SK-N-SH treated with all-trans-retinoic acid at 6 μM for 48 hours (cell line): Measurements from ENCODE around the gene OR5AU1.

Source experiments
- ATAC-seq: fragments of 200-7000 bp; cut with Tn5 transposase; 3 replicates; pipeline ENCODE4 v1.9.1; 2020; ENCODE audit warnings: mild to moderate bottlenecking, moderate library complexity
- ARNTL ChIP-seq: fragments of 450-650 bp; formaldehyde crosslinking; IDR thresholded peaks from 2 replicates; pipeline ENCODE4 v1.5.0; 2020; ENCODE audit warnings: low read depth, mild to moderate bottlenecking, moderate library complexity, borderline replicate concordance
- BACH2 ChIP-seq: fragments of 250-450 bp; sonication (Bioruptor Pico); IDR thresholded peaks from 2 replicates; pipeline ENCODE4 v1.9.0; 2021; ENCODE audit warnings: mild to moderate bottlenecking, borderline replicate concordance
- CSDC2 ChIP-seq: fragments of 250-450 bp; sonication (Bioruptor Pico); IDR thresholded peaks from 2 replicates; pipeline ENCODE4 v1.5.0; 2020; ENCODE audit warnings: mild to moderate bottlenecking, moderate library complexity
- ESRRG ChIP-seq: fragments of 250-450 bp; sonication (Bioruptor Pico); IDR thresholded peaks from 2 replicates; pipeline ENCODE4 v1.6.1; 2021; ENCODE audit warnings: mild to moderate bottlenecking
- GLIS3 ChIP-seq: fragments of 250-450 bp; sonication (Bioruptor Pico); IDR thresholded peaks from 2 replicates; pipeline ENCODE4 v1.5.0; 2020; ENCODE audit warnings: mild to moderate bottlenecking, moderate library complexity
- PPARA ChIP-seq: fragments of 250-450 bp; sonication (Bioruptor Pico); IDR thresholded peaks from 2 replicates; pipeline ENCODE4 v1.5.0; 2020; ENCODE audit warnings: mild to moderate bottlenecking, borderline replicate concordance
- SNAI2 ChIP-seq: fragments of 250-450 bp; sonication (Bioruptor Pico); IDR thresholded peaks from 2 replicates; pipeline ENCODE4 v1.5.0; 2020; ENCODE audit warnings: mild to moderate bottlenecking, moderate library complexity
- TCF4 ChIP-seq: fragments of 250-450 bp; sonication (Bioruptor Pico); IDR thresholded peaks from 2 replicates; pipeline ENCODE4 v1.8.0; 2021; ENCODE audit warnings: mild to moderate bottlenecking, moderate library complexity, borderline replicate concordance
- TOX ChIP-seq: fragments of 250-450 bp; sonication (Bioruptor Pico); IDR thresholded peaks from 2 replicates; pipeline ENCODE4 v1.8.0; 2021; ENCODE audit warnings: mild to moderate bottlenecking, moderate library complexity, borderline replicate concordance
- ZC3H10 ChIP-seq: fragments of 250-450 bp; sonication (Bioruptor Pico); IDR thresholded peaks from 2 replicates; pipeline ENCODE4 v1.5.1; 2021; ENCODE audit warnings: mild to moderate bottlenecking, moderate library complexity
- ZFP30 ChIP-seq: fragments of 450-650 bp; formaldehyde crosslinking; IDR thresholded peaks from 2 replicates; pipeline ENCODE4 v1.5.0; 2022; ENCODE audit warnings: mild to moderate bottlenecking, moderate library complexity
- ZNF70 ChIP-seq: fragments of 450-650 bp; formaldehyde crosslinking; IDR thresholded peaks from 2 replicates; pipeline ENCODE4 v1.5.0; 2020; ENCODE audit warnings: mild to moderate bottlenecking, moderate library complexity
- ZNF8 ChIP-seq: fragments of 450-650 bp; formaldehyde crosslinking; IDR thresholded peaks from 2 replicates; pipeline ENCODE4 v1.5.0; 2020; ENCODE audit warnings: mild to moderate bottlenecking, moderate library complexity
- TF ChIP-seq, protein P1 (sequence below): fragments of 250-450 bp; sonication (Bioruptor Pico); IDR thresholded peaks from 2 replicates; pipeline ENCODE4 v1.8.0; 2021; ENCODE audit warnings: low read depth, mild to moderate bottlenecking, moderate library complexity, borderline replicate concordance
- TF ChIP-seq, protein P2 (sequence below): fragments of 250-450 bp; sonication (Bioruptor Pico); IDR thresholded peaks from 2 replicates; pipeline ENCODE4 v1.5.1; 2021; ENCODE audit warnings: mild to moderate bottlenecking, moderate library complexity
- TF ChIP-seq, protein P3 (sequence below): fragments of 250-450 bp; sonication (Bioruptor Pico); IDR thresholded peaks from 2 replicates; pipeline ENCODE4 v1.8.0; 2020; ENCODE audit warnings: mild to moderate bottlenecking, moderate library complexity, borderline replicate concordance
- TF ChIP-seq, protein P4 (sequence below): fragments of 250-450 bp; sonication (Bioruptor Pico); IDR thresholded peaks from 2 replicates; pipeline ENCODE4 v1.5.1; 2020; ENCODE audit warnings: low read depth, mild to moderate bottlenecking, moderate library complexity
- TF ChIP-seq, protein P5 (sequence below): fragments of 250-450 bp; sonication (Bioruptor Pico); IDR thresholded peaks from 2 replicates; pipeline ENCODE4 v1.5.0; 2020; ENCODE audit warnings: mild to moderate bottlenecking, moderate library complexity

The OR5AU1 gene

DNA sequence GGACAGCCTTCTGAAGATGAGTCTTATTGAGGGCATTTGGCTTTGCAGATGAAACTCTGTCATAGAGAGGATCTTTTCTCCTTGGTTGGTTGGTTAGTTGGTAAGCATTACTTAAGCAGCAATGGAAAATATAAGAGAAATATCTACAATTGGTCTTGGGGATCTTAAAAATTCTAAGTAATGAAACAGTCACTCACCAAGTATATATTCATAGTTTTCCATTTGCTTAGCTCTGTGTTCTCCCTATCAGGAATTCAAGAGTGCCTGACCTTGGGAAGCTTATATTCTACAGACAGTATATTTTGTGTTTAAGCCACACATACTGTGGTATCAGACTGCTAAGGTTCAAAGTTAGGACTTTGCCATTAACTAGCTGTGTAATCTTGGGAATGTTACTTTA lies at the start of gene OR5AU1:
OR5AU1 (minus strand) TSS at position 101 of the 400 bp plus-strand sequence. CDS start 191 bp downstream, outside the sequence.
- TF ChIP-seq, protein P1, sequence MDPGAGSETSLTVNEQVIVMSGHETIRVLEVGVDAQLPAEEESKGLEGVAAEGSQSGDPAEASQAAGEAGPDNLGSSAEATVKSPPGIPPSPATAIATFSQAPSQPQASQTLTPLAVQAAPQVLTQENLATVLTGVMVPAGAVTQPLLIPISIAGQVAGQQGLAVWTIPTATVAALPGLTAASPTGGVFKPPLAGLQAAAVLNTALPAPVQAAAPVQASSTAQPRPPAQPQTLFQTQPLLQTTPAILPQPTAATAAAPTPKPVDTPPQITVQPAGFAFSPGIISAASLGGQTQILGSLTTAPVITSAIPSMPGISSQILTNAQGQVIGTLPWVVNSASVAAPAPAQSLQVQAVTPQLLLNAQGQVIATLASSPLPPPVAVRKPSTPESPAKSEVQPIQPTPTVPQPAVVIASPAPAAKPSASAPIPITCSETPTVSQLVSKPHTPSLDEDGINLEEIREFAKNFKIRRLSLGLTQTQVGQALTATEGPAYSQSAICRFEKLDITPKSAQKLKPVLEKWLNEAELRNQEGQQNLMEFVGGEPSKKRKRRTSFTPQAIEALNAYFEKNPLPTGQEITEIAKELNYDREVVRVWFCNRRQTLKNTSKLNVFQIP (CRISPR knock-in tag) = no peak
- TF ChIP-seq ESRRG = no peak
- no peak for TF ChIP-seq BACH2
- TF ChIP-seq, protein P2, sequence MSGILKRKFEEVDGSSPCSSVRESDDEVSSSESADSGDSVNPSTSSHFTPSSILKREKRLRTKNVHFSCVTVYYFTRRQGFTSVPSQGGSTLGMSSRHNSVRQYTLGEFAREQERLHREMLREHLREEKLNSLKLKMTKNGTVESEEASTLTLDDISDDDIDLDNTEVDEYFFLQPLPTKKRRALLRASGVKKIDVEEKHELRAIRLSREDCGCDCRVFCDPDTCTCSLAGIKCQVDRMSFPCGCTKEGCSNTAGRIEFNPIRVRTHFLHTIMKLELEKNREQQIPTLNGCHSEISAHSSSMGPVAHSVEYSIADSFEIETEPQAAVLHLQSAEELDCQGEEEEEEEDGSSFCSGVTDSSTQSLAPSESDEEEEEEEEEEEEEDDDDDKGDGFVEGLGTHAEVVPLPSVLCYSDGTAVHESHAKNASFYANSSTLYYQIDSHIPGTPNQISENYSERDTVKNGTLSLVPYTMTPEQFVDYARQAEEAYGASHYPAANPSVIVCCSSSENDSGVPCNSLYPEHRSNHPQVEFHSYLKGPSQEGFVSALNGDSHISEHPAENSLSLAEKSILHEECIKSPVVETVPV (CRISPR knock-in tag) = no peak
- no peak for TF ChIP-seq ZC3H10
- no peak for TF ChIP-seq SNAI2 (CRISPR knock-in tag)
- TF ChIP-seq, protein P3, sequence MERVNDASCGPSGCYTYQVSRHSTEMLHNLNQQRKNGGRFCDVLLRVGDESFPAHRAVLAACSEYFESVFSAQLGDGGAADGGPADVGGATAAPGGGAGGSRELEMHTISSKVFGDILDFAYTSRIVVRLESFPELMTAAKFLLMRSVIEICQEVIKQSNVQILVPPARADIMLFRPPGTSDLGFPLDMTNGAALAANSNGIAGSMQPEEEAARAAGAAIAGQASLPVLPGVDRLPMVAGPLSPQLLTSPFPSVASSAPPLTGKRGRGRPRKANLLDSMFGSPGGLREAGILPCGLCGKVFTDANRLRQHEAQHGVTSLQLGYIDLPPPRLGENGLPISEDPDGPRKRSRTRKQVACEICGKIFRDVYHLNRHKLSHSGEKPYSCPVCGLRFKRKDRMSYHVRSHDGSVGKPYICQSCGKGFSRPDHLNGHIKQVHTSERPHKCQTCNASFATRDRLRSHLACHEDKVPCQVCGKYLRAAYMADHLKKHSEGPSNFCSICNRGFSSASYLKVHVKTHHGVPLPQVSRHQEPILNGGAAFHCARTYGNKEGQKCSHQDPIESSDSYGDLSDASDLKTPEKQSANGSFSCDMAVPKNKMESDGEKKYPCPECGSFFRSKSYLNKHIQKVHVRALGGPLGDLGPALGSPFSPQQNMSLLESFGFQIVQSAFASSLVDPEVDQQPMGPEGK (CRISPR knock-in tag) = no peak
- ATAC-seq = no peak

DNA sequence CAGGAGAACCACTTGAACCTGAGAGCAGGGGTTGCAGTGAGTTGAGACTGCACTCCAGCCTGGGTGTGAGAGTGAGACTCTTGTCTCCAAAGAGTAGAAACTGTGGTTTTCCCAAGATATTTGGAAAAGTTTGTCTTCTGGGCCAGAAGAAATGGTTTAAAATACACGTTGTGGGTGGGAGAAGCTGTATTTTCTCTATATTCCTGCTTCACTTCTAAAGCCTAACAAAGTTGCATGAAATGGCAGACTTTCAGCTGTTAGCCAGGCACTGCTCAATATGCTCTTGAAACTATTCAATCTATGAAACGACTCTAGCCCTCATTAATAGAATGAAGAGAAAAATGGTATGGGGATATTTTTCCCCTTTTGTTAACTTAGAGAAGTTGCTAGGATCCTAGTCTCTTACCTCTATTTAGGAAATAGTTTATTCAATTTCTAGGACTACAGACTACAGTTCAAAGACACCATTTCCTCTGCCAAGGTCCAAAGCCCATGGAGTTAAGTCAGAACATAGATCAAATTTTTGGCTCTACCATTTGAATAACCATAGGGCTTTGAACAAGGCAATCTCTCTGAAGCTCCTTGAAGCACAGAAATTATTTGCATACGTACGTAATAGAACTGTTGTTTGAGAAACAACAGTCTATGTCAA lies 49.3 kb upstream of the OR5AU1 start:
- ATAC-seq = no peak
- TF ChIP-seq, protein P3 (CRISPR knock-in tag) = no peak
- TF ChIP-seq ARNTL (CRISPR knock-in tag) = no peak
- TF ChIP-seq ZC3H10 = no peak
- TF ChIP-seq, protein P4, sequence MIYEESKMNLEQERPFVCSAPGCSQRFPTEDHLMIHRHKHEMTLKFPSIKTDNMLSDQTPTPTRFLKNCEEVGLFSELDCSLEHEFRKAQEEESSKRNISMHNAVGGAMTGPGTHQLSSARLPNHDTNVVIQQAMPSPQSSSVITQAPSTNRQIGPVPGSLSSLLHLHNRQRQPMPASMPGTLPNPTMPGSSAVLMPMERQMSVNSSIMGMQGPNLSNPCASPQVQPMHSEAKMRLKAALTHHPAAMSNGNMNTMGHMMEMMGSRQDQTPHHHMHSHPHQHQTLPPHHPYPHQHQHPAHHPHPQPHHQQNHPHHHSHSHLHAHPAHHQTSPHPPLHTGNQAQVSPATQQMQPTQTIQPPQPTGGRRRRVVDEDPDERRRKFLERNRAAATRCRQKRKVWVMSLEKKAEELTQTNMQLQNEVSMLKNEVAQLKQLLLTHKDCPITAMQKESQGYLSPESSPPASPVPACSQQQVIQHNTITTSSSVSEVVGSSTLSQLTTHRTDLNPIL (CRISPR knock-in tag) = no peak

DNA sequence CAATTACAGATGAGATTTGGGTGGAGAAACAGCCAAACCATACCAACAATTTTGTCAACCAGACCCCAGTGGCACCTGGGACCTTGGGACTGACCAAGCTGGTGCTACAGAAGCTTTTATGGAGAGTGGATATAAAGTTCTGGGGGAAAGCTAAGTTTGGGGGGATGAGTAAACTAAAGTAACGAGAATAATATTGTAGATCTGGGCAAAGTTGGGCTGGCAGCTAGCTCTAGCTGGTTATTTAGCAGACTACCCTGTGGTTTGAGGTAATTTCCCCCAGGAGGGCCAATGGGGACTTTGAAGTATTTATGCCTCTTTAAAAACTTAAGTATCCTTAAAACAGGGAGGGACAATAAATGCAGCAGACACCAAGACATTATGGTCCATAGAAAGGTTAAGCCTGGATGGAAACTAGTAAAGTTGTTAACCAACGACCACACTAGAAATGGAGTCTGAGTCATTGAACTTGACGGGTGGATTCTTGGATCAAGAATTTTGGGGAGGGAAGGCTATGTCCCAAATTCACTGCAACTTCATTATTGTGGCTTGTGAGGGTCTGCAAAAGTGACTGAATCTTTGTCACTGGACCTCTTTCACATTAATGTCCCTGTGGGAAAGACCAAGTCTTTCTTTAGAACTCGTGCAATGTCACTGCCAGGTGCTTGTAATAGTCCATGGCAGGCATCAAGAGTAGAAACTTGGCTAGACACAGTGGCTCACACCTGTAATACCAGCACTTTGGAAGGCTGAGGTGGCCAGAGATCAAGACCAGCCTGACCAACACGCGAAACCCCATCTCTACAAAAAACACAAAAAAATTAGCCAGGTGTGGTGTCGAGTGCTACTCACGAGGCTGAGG lies 48.5 kb upstream of the OR5AU1 start:
- ATAC-seq = no peak
- TF ChIP-seq ESRRG = no peak
- no peak for TF ChIP-seq TCF4 (CRISPR knock-in tag)
- TF ChIP-seq ZC3H10 = no peak
- no peak for TF ChIP-seq GLIS3
- TF ChIP-seq, all 23 proteins: peak for 0

DNA sequence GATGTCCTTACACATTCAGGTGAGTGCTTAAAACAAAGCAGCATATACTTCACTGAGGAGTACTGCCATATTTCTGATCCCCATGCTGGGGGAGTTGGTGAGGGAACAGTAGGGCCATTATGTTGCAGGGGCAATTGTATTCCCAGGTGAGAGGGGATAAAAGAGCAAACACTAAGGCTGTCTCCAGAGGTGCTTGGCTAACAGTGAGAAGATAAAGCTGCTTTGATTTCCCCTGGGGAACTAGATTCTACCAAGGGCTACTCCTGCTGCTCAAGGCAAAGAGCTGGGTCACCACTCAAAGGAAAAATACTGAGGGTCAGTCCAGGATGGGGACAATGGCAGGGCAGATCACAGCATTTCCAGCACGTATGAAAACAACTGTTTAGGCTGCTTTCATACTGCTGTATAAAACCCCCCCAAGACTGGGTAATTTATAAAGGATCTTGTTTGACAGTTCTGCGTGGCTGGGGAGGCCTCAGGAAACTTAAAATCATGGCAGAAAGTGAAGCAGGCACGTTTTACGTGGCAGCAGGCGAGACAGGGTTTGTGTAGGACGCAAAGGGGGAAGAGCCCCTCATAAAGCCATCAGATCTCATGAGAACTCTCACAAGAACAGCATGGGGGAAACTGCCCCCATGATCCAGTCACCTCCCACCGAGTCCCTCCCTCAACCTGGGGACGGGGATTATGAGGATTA lies 47.8 kb upstream of the OR5AU1 start:
- ATAC-seq = no peak
- TF ChIP-seq PPARA (CRISPR knock-in tag) = no peak
- TF ChIP-seq BACH2 = no peak
- TF ChIP-seq ZFP30 (CRISPR knock-in tag) = no peak
- no peak for TF ChIP-seq ZNF8 (CRISPR knock-in tag)
- no peak for TF ChIP-seq GLIS3
- TF ChIP-seq, protein P5, sequence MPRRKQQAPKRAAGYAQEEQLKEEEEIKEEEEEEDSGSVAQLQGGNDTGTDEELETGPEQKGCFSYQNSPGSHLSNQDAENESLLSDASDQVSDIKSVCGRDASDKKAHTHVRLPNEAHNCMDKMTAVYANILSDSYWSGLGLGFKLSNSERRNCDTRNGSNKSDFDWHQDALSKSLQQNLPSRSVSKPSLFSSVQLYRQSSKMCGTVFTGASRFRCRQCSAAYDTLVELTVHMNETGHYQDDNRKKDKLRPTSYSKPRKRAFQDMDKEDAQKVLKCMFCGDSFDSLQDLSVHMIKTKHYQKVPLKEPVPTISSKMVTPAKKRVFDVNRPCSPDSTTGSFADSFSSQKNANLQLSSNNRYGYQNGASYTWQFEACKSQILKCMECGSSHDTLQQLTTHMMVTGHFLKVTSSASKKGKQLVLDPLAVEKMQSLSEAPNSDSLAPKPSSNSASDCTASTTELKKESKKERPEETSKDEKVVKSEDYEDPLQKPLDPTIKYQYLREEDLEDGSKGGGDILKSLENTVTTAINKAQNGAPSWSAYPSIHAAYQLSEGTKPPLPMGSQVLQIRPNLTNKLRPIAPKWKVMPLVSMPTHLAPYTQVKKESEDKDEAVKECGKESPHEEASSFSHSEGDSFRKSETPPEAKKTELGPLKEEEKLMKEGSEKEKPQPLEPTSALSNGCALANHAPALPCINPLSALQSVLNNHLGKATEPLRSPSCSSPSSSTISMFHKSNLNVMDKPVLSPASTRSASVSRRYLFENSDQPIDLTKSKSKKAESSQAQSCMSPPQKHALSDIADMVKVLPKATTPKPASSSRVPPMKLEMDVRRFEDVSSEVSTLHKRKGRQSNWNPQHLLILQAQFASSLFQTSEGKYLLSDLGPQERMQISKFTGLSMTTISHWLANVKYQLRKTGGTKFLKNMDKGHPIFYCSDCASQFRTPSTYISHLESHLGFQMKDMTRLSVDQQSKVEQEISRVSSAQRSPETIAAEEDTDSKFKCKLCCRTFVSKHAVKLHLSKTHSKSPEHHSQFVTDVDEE = no peak
- no peak for TF ChIP-seq ZNF70 (CRISPR knock-in tag)
- no peak for TF ChIP-seq TOX
- TF ChIP-seq CSDC2 (CRISPR knock-in tag) = no peak
